Panc1 (cell line): ENCODE data around the gene TBC1D9B. TPM values are rescaled to one million over a fixed set of nuclear protein-coding genes. Genes with fewer than 3 reads are reported as not detected.

Source experiments
- ATAC-seq: fragments of 200-7000 bp; cut with Tn5 transposase; 2 replicates; pipeline ENCODE4 v1.9.1; 2020; ENCODE audit warnings: mild to moderate bottlenecking, moderate library complexity
- BruUV-seq: library from RNA; stranded (reverse); fragments of 400-500 nt; replicated peaks from 2 replicates; lab custom pipeline; 2021; lab: Mats Ljungman, UMichigan
- CTCF ChIA-PET: fragments of 300-600 bp; sonication (Branson Sonifier 250); formaldehyde crosslinking; loops from one replicate; lab custom pipeline; 2022; ENCODE audit warnings: antibody characterized with exemption; lab: Charles Lee
- POLR2A ChIA-PET: fragments of 300-600 bp; sonication (Branson Sonifier 250); formaldehyde crosslinking; loops from one replicate; lab custom pipeline; 2022; ENCODE audit warnings: antibody characterized with exemption; lab: Charles Lee
- DNase-seq: peaks from one replicate; pipeline ENCODE4 v3.0.0-alpha.2; 2010; ENCODE audit warnings: low read depth, low spot score
- H3K27ac ChIP-seq: 2 replicates; pipeline ENCODE4 v1.5.1; 2011; ENCODE audit warnings: mild to moderate bottlenecking, low read length, inconsistent platforms
- H3K27me3 ChIP-seq: fragments of 200-500 bp; sonication (Bioruptor generic); 2 replicates; pipeline ENCODE4 v1.6.0; 2014; ENCODE audit warnings: low read length, inconsistent platforms; ENCODE audit not compliant: control insufficient read depth, insufficient read depth
- H3K36me3 ChIP-seq: fragments of 200-500 bp; sonication (Bioruptor generic); 2 replicates; pipeline ENCODE4 v1.5.1; 2014; ENCODE audit warnings: inconsistent platforms, mild to moderate bottlenecking, low read length, moderate library complexity; ENCODE audit not compliant: control insufficient read depth, insufficient read depth
- H3K4me1 ChIP-seq: 2 replicates; pipeline ENCODE4 v1.5.1; 2011; ENCODE audit warnings: inconsistent platforms, mild to moderate bottlenecking, low read length, moderate library complexity; ENCODE audit not compliant: control insufficient read depth, insufficient read depth
- H3K4me3 ChIP-seq, 2 experiments: 2 replicates each; pipeline ENCODE4 v1.5.1; 2011 to 2012; ENCODE audit warnings: low read depth in 2 of 2, low read length in 2 of 2, mild to moderate bottlenecking in 2 of 2, inconsistent platforms in 1 of 2, moderate library complexity in 1 of 2
- H3K9me3 ChIP-seq: fragments of 200-500 bp; sonication (Bioruptor generic); 2 replicates; pipeline ENCODE4 v1.5.1; 2014; ENCODE audit warnings: low read depth, mild to moderate bottlenecking, inconsistent platforms, low read length, moderate library complexity; ENCODE audit not compliant: control insufficient read depth, insufficient read depth
- CTCF ChIP-seq: fragments of 450-650 bp; IDR thresholded peaks from 2 replicates; pipeline ENCODE4 v1.5.1; 2017; ENCODE audit warnings: mild to moderate bottlenecking
- POLR2AphosphoS5 ChIP-seq: IDR thresholded peaks from 2 replicates; pipeline ENCODE4 v1.6.1; 2012; ENCODE audit warnings: mild to moderate bottlenecking, low read depth, low read length, moderate library complexity
- REST ChIP-seq, 2 experiments: IDR thresholded peaks; 2 replicates each; pipeline ENCODE4 v1.6.1; 2011 to 2012; ENCODE audit warnings: low read depth in 2 of 2, control low read depth in 1 of 2, low read length in 1 of 2, mild to moderate bottlenecking in 1 of 2, moderate library complexity in 1 of 2; ENCODE audit not compliant: insufficient read depth in 1 of 2
- SIN3A ChIP-seq: IDR thresholded peaks from 2 replicates; pipeline ENCODE4 v1.6.1; 2012; ENCODE audit warnings: low read depth, mild to moderate bottlenecking, low read length, moderate library complexity, borderline replicate concordance; ENCODE audit not compliant: insufficient read depth
- TCF7L2 ChIP-seq: IDR thresholded peaks from 2 replicates; pipeline ENCODE4 v1.6.1; 2011; ENCODE audit warnings: mild to moderate bottlenecking, low read depth, low read length, inconsistent platforms
- in situ Hi-C: cut with HindIII; loops from 2 replicates; pipeline ENCODE4 v1.10.0; 2016; ENCODE audit warnings: low sequenced_read_pairs, low pct_unique_long_range_greater_than_20kb
- intact Hi-C: fragments of 100-400 bp; cut with micrococcal nuclease; formaldehyde crosslinking; loops from one replicate; pipeline ENCODE4 v1.10.0; 2022; ENCODE audit not compliant: unreplicated experiment
- total RNA-seq: library from RNA; stranded (reverse); gene quantifications from one replicate; pipeline ENCODE4 v1.2.1, GENCODE V29; 2021; ENCODE audit not compliant: unreplicated experiment

Gene TBC1D9B
- total RNA-seq, 1 experiment from 2014 or later = 131 TPM

GRCh38 chr5:179885491-179886090, 22.1 kb downstream of the TBC1D9B start:
- no peak overlapping the region for H3K4me3 ChIP-seq
- no TSS peak for BruUV-seq
- H3K9me3 ChIP-seq = peaks cover 18% of the 10 kb centered on the region
- H3K36me3 ChIP-seq = peaks cover 12% of the 10 kb centered on the region
- no peak for ATAC-seq
- ChIA-PET POLR2A (no interaction called here), CTCF (no interaction called here)
- H3K27me3 ChIP-seq = no peaks in the 10 kb centered on the region
- no peak for DNase-seq
- intact Hi-C loops = no loop called here
- H3K4me1 ChIP-seq = no peaks in the 10 kb centered on the region
- in situ Hi-C loops = no loop called here
- TF ChIP-seq POLR2AphosphoS5 (no peak), SIN3A (no peak), CTCF (no peak)
- no peak overlapping the region for H3K27ac ChIP-seq

GRCh38 chr5:179883163-179883562, 24.5 kb downstream of the TBC1D9B start:
- ChIA-PET CTCF (no interaction called here), POLR2A (interaction anchor here (0.7 kb wide), 1 partner anchor 148 kb away, joined by 4 read pairs; no protein-coding TSS in a partner anchor)
- in situ Hi-C loops = no loop called here
- Histone ChIP-seq H3K4me3 (no peak overlapping the region), H3K36me3 (peaks cover 12% of the 10 kb centered on the region), H3K4me1 (no peaks in the 10 kb centered on the region), H3K9me3 (peaks cover 18% of the 10 kb centered on the region), H3K27ac (no peak overlapping the region), H3K27me3 (no peaks in the 10 kb centered on the region)
- TF ChIP-seq TCF7L2 (no peak), POLR2AphosphoS5 (no peak), REST (IDR thresholded peaks at IDR 0.05; ENCODE audit: insufficient read depth in 1 of 2, low read depth in 2 of 2, low read length in 1 of 2) (no peak), CTCF (no peak), SIN3A (no peak)
- intact Hi-C loops = no loop called here
- BruUV-seq = TSS peak; percentile 62
- DNase-seq = no peak
- no peak for ATAC-seq
